ENCODE results near the gene RPS6KA4. TPM values are rescaled to one million over a fixed set of nuclear protein-coding genes. Genes with fewer than 3 reads are reported as not detected.

The RPS6KA4 gene
- total RNA-seq, 1 donor from 2014 or later: 12.7 TPM

GRCh38 chr11:64334764-64335735, 23.9 kb upstream of the RPS6KA4 start:
- TF ChIP-seq, protein P1, sequence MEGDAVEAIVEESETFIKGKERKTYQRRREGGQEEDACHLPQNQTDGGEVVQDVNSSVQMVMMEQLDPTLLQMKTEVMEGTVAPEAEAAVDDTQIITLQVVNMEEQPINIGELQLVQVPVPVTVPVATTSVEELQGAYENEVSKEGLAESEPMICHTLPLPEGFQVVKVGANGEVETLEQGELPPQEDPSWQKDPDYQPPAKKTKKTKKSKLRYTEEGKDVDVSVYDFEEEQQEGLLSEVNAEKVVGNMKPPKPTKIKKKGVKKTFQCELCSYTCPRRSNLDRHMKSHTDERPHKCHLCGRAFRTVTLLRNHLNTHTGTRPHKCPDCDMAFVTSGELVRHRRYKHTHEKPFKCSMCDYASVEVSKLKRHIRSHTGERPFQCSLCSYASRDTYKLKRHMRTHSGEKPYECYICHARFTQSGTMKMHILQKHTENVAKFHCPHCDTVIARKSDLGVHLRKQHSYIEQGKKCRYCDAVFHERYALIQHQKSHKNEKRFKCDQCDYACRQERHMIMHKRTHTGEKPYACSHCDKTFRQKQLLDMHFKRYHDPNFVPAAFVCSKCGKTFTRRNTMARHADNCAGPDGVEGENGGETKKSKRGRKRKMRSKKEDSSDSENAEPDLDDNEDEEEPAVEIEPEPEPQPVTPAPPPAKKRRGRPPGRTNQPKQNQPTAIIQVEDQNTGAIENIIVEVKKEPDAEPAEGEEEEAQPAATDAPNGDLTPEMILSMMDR (IDR thresholded peaks at IDR 0.05): no peak
- TF ChIP-seq EZH2phosphoT487 (IDR thresholded peaks at IDR 0.05): no peak
- no peak for TF ChIP-seq EZH2 (IDR thresholded peaks at IDR 0.05)
- peaks cover 10% of the 10 kb centered on the region for H3K4me1 Mint-ChIP-seq
- H3K27me3 ChIP-seq: peaks cover 11% of the 10 kb centered on the region
- no peaks in the 10 kb centered on the region for H3K79me2 ChIP-seq (ENCODE audit: low read depth)
- no peaks in the 10 kb centered on the region for H3K36me3 ChIP-seq
- no peak overlapping the region for H3K4me3 Mint-ChIP-seq
- H3K9me3 ChIP-seq (ENCODE audit: low read depth): no peaks in the 10 kb centered on the region
- no peak overlapping the region for H3K4me2 ChIP-seq
- H3K27me3 Mint-ChIP-seq (ENCODE audit: insufficient read depth, low read depth): peaks cover 21% of the 10 kb centered on the region
- peak; percentile 51 for DNase-seq (ENCODE audit: low spot score)
- no peak overlapping the region for H3K27ac Mint-ChIP-seq
- no peaks in the 10 kb centered on the region for H3K4me1 ChIP-seq
- no peaks in the 10 kb centered on the region for H4K20me1 ChIP-seq (ENCODE audit: low read depth)
- H3K4me3 ChIP-seq: no peak overlapping the region
- no peaks in the 10 kb centered on the region for H3F3A ChIP-seq (ENCODE audit: low read depth)
- H3K9ac ChIP-seq: no peak overlapping the region
- H2AFZ ChIP-seq (replicated peaks): no peak overlapping the region
- no peaks in the 10 kb centered on the region for H3K9me3 Mint-ChIP-seq
- no peak overlapping the region for H3K27ac ChIP-seq
- H3K36me3 Mint-ChIP-seq: no peaks in the 10 kb centered on the region

- Histone ChIP-seq H3K79me2 (ENCODE audit: low read depth) (no peaks in the 10 kb centered on the region), H3K9me3 (ENCODE audit: low read depth) (no peaks in the 10 kb centered on the region), H3K9ac (no peak overlapping the region), H3K4me1 (peaks cover 12% of the 10 kb centered on the region), H3K36me3 (no peaks in the 10 kb centered on the region), H3F3A (ENCODE audit: low read depth) (peaks cover 17% of the 10 kb centered on the region), H3K4me2 (no peak overlapping the region), H4K20me1 (ENCODE audit: low read depth) (no peaks in the 10 kb centered on the region), H3K27ac (no peak overlapping the region), H2AFZ (replicated peaks) (no peak overlapping the region), H3K4me3 (no peak overlapping the region), H3K27me3 (peaks cover 31% of the 10 kb centered on the region)
- peaks cover 17% of the 10 kb centered on the region for H3K4me1 Mint-ChIP-seq
- peak overlapping the region; percentile 10 for H3K27ac Mint-ChIP-seq
- peaks cover 30% of the 10 kb centered on the region for H3K27me3 Mint-ChIP-seq (ENCODE audit: insufficient read depth, low read depth)
- no peaks in the 10 kb centered on the region for H3K9me3 Mint-ChIP-seq
- peak overlapping the region; percentile 41 for H3K4me3 Mint-ChIP-seq
- H3K36me3 Mint-ChIP-seq: no peaks in the 10 kb centered on the region
- no peak for DNase-seq (ENCODE audit: low spot score)
- TF ChIP-seq, protein P1 (IDR thresholded peaks at IDR 0.05): no peak
- TF ChIP-seq EZH2 (IDR thresholded peaks at IDR 0.05) (no peak), EZH2phosphoT487 (IDR thresholded peaks at IDR 0.05) (no peak)
Observed at GRCh38 chr11:64337538-64338249, 21.3 kb upstream of the RPS6KA4 start.

- no peak overlapping the region for H3K27ac Mint-ChIP-seq
- no peak overlapping the region for H3K4me3 Mint-ChIP-seq
- no peaks in the 10 kb centered on the region for H3K9me3 Mint-ChIP-seq
- H3K27ac ChIP-seq: no peak overlapping the region
- no peaks in the 10 kb centered on the region for H3K36me3 ChIP-seq
- peaks cover 17% of the 10 kb centered on the region for H3F3A ChIP-seq (ENCODE audit: low read depth)
- H3K4me3 ChIP-seq: no peak overlapping the region
- H2AFZ ChIP-seq (replicated peaks): no peak overlapping the region
- no peak overlapping the region for H3K4me2 ChIP-seq
- peaks cover 28% of the 10 kb centered on the region for H3K27me3 Mint-ChIP-seq (ENCODE audit: insufficient read depth, low read depth)
- H3K4me1 Mint-ChIP-seq: peaks cover 17% of the 10 kb centered on the region
- no peak overlapping the region for H3K9ac ChIP-seq
- H3K4me1 ChIP-seq: peaks cover 17% of the 10 kb centered on the region
- H3K9me3 ChIP-seq (ENCODE audit: low read depth): no peaks in the 10 kb centered on the region
- H3K36me3 Mint-ChIP-seq: no peaks in the 10 kb centered on the region
- H3K79me2 ChIP-seq (ENCODE audit: low read depth): no peaks in the 10 kb centered on the region
- no peak for DNase-seq (ENCODE audit: low spot score)
- peaks cover 31% of the 10 kb centered on the region for H3K27me3 ChIP-seq
- TF ChIP-seq EZH2 (IDR thresholded peaks at IDR 0.05) (no peak), EZH2phosphoT487 (IDR thresholded peaks at IDR 0.05) (no peak)
- TF ChIP-seq, protein P1 (IDR thresholded peaks at IDR 0.05): no peak
- no peaks in the 10 kb centered on the region for H4K20me1 ChIP-seq (ENCODE audit: low read depth)
Observed at GRCh38 chr11:64338716-64339115, 20.2 kb upstream of the RPS6KA4 start.
